ENCODE measurements around the gene FAM153A.
"Not testable (repeated sequence)": the region's sequence is repeated elsewhere in the genome, so short reads cannot be mapped to it uniquely, and the experiment has no call there.

The FAM153A gene

DNA sequence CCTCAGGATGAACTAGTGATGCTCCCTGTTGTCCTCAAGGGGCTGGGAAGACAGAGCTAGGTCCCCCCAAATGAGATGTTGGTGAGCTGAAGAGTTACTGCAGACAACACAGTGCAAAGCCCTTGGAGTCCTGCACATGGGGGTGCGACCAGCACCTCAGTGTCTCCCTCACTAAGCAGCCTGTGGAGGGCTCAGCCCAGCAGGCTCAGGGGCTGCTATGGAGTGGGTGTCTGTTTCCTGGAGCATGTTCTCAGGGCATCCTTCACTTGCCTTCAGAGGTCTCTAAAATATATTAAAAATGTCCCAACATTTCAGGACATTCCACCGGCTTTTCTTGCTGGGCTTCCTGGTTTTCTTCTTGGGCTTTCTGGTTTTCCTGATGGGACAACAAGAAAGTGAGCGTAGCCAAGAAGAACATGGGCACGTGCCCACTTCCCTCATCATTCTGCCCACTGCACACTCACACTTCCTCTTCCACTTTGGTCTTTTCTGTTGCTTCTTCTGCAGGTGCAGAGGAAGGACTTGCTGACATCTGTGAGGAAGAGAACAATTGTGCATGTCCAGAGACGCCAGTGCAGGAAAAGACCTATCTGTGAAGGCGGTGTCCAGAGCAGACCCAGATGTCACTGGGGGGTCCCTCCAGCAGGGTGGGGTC, 58.7 kb downstream of the FAM153A start:
- DNase-seq, result not testable (repeated sequence)

DNA sequence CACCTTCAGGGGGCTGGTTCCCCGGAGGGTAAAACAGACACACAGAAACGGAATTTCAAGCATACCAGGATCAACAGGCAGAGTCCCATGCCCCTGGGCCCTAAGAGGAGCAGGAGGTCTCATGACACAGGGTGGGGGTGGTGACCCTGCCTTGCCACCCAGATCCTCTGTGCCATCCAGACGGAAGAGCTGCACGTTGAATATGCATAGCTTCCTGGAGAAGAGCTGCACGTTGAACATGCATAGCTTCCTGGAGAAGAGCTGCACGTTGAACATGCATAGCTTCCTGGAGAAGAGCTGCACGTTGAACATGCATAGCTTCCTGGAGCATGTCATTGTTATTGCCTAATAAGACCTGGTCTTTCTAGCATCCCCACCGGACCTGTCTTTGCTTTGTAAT, 59.9 kb downstream of the FAM153A start:
- DNase-seq, result not testable (repeated sequence)

DNA sequence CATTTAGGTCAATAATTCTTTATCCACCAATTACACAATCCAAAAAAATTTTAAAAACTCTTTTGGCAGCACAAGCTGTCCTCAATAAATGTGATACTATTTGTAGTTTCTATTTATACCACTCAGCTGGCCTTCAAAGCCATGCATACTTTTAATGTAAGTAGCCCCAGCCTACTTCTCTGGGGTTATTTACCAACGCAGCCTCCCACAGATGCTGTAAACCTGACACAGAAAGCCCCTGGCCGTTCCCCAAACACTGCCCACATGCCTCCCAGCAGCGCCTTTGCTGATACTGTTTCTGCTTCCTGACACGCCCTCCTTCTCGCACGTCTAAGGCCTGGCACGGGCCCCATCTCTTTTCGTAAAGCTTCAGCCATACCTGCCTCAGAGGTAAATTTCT, 62.7 kb downstream of the FAM153A start:
- not testable (repeated sequence) for DNase-seq

DNA sequence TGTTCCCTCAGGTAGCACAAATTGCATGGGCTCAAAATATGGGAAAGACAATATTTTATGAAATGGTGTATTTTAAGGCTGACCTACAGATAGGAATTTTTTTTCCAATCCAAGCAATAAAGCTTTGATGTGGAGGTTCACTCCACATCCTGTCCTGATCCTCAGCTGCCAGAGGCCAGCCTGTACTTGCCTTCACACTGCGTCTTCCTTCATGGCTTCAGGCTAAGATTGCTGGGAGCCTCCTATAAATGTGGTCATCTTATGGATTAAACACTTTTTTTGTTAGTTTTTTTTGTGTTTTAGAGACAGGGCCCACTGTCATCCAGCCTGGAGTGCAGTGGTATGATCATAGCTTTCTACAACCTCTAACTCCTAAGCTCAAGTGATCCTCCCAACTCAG, 67.3 kb downstream of the FAM153A start:
- DNase-seq, result not testable (repeated sequence)

DNA sequence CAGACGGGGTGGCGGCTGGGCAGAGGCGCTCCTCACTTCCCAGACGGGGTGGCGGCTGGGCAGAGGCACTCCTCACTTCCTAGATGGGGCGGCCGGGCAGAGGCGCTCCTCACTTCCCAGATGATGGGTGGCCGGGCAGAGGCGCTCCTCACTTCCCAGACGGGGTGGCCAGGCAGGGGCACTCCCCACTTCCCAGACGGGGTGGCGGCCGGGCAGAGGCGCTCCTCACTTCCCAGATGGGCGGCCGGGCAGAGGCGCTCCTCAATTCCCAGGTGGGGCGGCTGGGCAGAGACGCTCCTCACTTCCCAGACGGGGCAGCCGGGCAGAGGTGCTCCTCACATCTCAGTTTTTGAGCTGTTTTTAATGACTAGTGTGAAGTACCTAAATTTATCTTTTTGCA, 86.6 kb downstream of the FAM153A start:
- DNase-seq, result not testable (repeated sequence)

DNA sequence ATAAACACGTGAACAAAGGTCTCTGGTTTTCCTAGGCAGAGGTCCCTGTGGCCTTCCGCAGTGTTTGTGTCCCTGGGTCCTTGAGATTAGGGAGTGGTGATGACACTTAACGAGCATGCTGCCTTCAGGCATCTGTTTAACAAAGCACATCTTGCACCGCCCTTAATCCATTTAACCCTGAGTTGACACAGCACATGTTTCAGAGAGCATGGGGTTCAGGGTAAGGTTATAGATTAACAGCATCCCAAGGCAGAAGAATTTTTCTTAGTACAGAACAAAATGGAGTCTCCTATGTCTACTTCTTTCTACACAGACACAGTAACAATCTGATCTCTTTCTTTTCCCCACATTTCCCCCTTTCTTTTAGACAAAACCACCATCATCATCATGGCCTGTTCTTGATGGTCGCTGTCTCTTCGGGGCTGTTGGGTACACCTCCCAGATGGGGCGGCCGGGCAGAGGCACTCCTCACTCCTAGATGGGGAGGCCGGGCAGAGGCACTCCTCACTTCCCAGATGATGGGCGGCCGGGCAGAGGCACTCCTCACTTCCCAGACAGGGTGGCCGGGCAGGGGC, 87.3 kb downstream of the FAM153A start:
- not testable (repeated sequence) for DNase-seq

DNA sequence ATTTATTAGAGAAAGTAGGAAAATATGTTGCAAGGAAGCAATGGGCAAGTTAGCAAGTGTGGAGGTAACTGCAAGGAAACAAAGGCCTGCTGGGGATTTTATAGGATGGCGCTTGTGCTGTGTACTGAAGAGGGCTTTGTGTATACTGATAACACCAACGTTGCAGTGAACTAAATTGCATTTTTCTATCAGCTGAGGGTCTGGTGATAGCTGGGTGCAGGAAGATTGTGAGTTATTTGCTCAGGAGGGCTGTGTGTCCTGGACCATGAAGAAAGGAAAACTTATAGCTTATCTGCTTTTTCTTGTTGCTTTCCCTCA, 88.2 kb downstream of the FAM153A start:
- not testable (repeated sequence) for DNase-seq

DNA sequence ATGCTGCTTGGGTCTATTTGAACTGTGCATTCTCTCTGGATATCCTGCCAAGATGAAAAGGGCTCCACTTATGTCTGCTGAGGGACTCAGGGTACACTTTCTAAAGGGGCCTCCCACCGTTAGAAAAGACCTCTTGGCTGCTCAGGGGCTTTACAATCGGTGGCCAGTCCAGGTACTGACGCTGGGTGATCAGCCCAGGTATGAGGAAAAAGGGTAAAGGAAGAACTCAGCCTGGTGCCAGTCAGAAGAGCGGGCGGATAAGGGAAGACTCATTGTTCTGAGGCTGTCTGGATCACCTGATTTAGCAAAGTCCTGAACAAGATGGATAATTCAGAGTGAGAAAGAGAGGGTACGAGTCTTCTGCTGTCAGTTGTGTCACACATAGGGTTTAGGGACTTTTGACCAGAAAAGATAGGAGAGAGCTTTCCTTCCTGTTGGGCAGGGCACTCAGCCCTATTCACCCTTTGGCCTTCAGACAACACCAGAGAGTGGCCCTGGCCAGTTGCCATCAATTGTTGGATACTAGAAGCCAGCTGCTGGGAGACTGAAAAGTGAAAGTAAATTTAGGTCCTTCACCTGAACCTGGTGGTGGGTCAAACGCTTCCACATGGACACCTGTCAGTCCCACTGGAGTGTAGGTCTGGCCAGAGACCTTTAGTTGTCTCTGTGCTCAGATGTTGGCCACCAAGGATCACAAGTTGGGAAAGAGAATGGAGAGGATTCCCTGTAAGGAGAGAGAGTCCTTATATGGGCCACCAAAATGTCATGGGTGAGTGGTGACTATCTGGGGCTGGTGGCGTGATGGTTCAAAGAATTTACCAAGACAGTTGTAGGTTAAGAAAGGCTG, 88.8 kb downstream of the FAM153A start:
- peak; percentile 3 for DNase-seq

DNA sequence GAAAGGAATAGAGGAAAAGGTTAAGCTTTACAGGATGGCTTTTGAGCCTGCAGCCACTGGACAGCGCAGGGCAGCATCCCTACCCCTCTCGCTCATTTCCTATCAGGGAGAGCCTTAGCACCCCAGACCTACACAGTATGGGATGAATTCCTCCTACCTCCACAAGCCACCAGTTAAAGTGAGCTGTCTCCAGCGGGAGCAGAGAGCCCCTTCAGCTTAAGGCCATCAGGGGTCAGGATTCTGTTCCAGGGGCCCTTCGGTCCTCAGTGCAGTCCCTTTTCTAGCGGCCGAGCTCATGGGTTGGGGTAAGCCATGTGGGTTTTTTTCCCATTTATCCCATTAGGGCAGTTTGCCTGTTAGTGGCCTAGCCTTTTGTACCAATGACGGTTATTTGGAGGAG, 89.7 kb downstream of the FAM153A start:
- DNase-seq, result not testable (repeated sequence)

DNA sequence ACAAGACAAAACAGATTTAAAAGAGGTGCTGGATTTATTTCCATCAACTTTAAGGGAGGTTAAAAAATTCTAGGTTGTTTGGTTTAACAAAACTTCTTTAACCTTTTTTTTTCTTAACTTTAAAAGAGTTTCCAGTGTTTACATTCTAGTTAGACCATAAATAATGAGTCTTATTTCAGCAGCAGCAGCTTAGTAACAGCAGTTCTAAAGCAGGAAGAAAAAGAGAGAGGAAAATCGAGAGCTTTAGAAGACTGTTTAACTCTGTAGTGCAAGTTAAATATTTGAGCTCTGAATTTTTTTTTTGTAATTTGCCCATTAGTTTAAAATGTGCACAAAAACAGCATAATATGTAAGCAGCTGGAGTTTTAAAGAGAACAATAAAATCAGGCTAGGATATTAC, 90.2 kb downstream of the FAM153A start:
- DNase-seq, result not testable (repeated sequence)

DNA sequence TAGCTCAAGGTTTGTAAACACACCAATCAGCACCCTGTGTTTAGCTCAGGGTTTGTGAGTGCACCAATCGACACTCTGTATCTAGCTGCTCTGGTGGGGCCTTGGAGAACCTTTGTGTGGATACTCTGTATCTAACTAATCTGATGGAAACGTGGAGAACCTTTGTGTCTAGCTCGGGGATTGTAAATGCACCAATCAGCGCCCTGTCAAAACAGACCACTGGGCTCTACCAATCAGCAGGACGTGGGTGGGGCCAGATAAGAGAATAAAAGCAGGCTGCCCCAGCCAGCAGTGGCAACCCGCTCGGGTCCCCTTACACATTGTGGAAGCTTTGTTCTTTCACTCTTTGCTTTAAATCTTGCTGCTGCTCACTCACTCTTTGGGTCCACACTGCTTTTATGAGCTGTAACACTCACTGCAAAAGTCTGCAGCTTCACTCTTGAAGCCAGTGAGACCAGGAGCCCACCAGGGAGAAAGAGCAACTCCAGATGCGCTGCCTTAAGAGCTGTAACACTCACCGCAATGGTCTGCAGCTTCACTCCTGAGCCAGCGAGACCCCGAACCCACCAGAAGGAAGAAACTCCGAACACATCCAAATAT, 93.6 kb downstream of the FAM153A start:
- not testable (repeated sequence) for DNase-seq

DNA sequence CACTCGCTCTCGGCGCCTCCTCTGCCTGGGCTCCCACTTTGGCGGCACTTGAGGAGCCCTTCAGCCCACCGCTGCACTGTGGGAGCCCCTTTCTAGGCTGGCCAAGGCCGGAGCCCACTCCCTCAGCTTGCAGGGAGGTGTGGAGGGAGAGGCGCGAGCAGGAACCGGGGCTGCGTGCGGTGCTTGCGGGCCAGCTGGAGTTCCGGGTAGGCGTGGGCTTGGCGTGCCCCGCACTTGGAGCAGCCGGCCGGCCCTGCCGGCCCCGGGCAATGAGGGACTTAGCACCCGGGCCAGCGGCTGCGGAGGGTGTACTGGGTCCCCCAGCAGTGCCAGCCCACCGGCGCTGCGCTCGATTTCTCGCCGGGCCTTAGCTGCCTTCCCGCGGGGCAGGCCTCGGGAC, 94.6 kb downstream of the FAM153A start:
- DNase-seq, result not testable (repeated sequence)

DNA sequence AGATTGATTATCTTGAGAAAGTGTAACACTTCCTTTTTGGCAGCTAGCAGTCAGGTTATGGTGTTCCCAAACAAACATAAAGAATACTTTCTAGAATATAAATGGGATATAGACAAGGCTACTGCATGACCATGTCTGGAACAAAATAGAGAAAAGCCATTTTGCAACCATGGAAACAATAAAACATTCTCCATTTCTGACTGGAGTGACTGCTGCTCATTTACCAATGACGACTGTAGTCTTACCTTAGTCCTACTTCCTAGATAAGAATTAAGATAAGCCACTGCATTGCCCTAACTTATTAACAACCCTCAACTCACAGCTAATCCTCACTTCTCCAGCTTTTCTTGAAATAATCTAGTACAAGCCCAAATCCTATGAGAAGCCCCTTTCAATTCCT, 100.8 kb downstream of the FAM153A start:
- not testable (repeated sequence) for DNase-seq
